Tibial nerve (tissue), 4 donors: Measurements from ENCODE around the gene CPB2. TPM values are rescaled to one million over a fixed set of nuclear protein-coding genes. Genes with fewer than 3 reads are reported as not detected.

Experiments
- DNase-seq, 2 donors: peaks; one replicate each; pipeline ENCODE4 v3.0.0-alpha.2; 2019; ENCODE audit warnings: low spot score in 2 of 2
- H3K27ac ChIP-seq, 4 donors: fragments of 200-600 bp; sonication (generic) in 3 of 4; one replicate each; pipeline ENCODE4 v1.5.1; 2017 to 2019; ENCODE audit warnings: mild to moderate bottlenecking in 1 of 4
- H3K27me3 ChIP-seq, 2 donors: fragments of 200-600 bp; sonication (generic) in 1 of 2; one replicate each; pipeline versions ENCODE4 v1.5.1 to v1.6.0; 2017 to 2019
- H3K36me3 ChIP-seq, 3 donors: fragments of 200-600 bp; sonication (generic); one replicate each; pipeline ENCODE4 v1.5.1; 2018 to 2019
- H3K4me1 ChIP-seq, 4 donors: fragments of 200-600 bp; sonication (generic) in 3 of 4; one replicate each; pipeline ENCODE4 v1.5.1; 2017 to 2019
- H3K4me3 ChIP-seq, 4 donors: fragments of 200-600 bp; sonication (generic) in 3 of 4; one replicate each; pipeline ENCODE4 v1.5.1; 2017 to 2019; ENCODE audit warnings: mild to moderate bottlenecking in 1 of 4, moderate library complexity in 1 of 4
- H3K9me3 ChIP-seq, 4 donors: fragments of 200-600 bp; sonication (generic) in 3 of 4; one replicate each; pipeline ENCODE4 v1.5.1; 2017 to 2019
- CTCF ChIP-seq, 5 experiments: fragments of 200-600 bp in 3 of 5; fragments of 450-650 bp in 2 of 5; sonication (generic) in 3 of 5; IDR thresholded peaks; one replicate each; pipeline ENCODE4 v1.5.1; 2016 to 2019; ENCODE audit warnings: antibody characterized with exemption in 5 of 5, mild to moderate bottlenecking in 3 of 5, moderate library complexity in 2 of 5
- EP300 ChIP-seq, 2 donors: sonication (generic); formaldehyde crosslinking; IDR thresholded peaks; one replicate each; pipeline ENCODE4 v1.6.1; 2017; ENCODE audit warnings: antibody characterized with exemption in 2 of 2, mild to moderate bottlenecking in 1 of 2
- POLR2A ChIP-seq, 2 donors: fragments of 450-650 bp; IDR thresholded peaks; one replicate each; pipeline ENCODE4 v1.6.1; 2017; ENCODE audit warnings: antibody characterized with exemption in 2 of 2, mild to moderate bottlenecking in 2 of 2, moderate library complexity in 2 of 2
- WGBS, 2 donors: methylation state at CpG; one replicate each; pipeline ENCODE4 v1.1.5; 2018; 5-methylcytosine and 5-hydroxymethylcytosine counted together
- total RNA-seq, 4 donors: library from RNA; depleted of rRNA; stranded (reverse); fragments of >200 nt; gene quantifications; one replicate each; pipeline ENCODE4 v1.1.0, GENCODE V29; 2016

Gene CPB2
- total RNA-seq, 4 donors from 2014 or later: not detected

GRCh38 chr13:46116653-46117502, 12.0 kb upstream of the CPB2 start:
- H3K4me3 ChIP-seq: no peak overlapping the region
- no peaks in the 10 kb centered on the region for H3K36me3 ChIP-seq
- WGBS, 2 donors: 70 to 77% methylated on average over 4 of the region's 4 CpGs
- H3K9me3 ChIP-seq: no peaks in the 10 kb centered on the region
- H3K4me1 ChIP-seq: no peaks in the 10 kb centered on the region
- DNase-seq: no peak
- H3K27me3 ChIP-seq: no peaks in the 10 kb centered on the region
- no peak for TF ChIP-seq EP300 (IDR thresholded peaks at IDR 0.05)
- no peak for TF ChIP-seq POLR2A (IDR thresholded peaks at IDR 0.05)
- TF ChIP-seq CTCF (IDR thresholded peaks at IDR 0.05): no peak
- H3K27ac ChIP-seq: no peak overlapping the region

GRCh38 chr13:46114613-46115012, 9.8 kb upstream of the CPB2 start:
- H3K9me3 ChIP-seq: no peaks in the 10 kb centered on the region
- 90 to 91% methylated on average over 9 of the region's 9 CpGs for WGBS, 2 donors
- DNase-seq: no peak

GRCh38 chr13:46113596-46113995, 8.8 kb upstream of the CPB2 start:
- Histone ChIP-seq H3K36me3 (no peaks in the 10 kb centered on the region), H3K4me3 (no peak overlapping the region), H3K4me1 (no peaks in the 10 kb centered on the region), H3K27ac (no peak overlapping the region), H3K27me3 (no peaks in the 10 kb centered on the region), H3K9me3 (no peaks in the 10 kb centered on the region)
- no peak for TF ChIP-seq EP300 (IDR thresholded peaks at IDR 0.05)
- TF ChIP-seq POLR2A (IDR thresholded peaks at IDR 0.05): no peak
- TF ChIP-seq CTCF (IDR thresholded peaks at IDR 0.05): no peak
- WGBS, 2 donors: 73 to 80% methylated on average over 2 of the region's 2 CpGs
- DNase-seq: no peak

More at GRCh38 chr13:46114613-46115012, 9.8 kb upstream of the CPB2 start:
- H3K4me1 ChIP-seq: no peaks in the 10 kb centered on the region
- H3K27ac ChIP-seq: no peak overlapping the region
- no peak for TF ChIP-seq POLR2A (IDR thresholded peaks at IDR 0.05)
- no peak for TF ChIP-seq CTCF (IDR thresholded peaks at IDR 0.05)
- TF ChIP-seq EP300 (IDR thresholded peaks at IDR 0.05): no peak
- H3K36me3 ChIP-seq: no peaks in the 10 kb centered on the region
- H3K27me3 ChIP-seq: no peaks in the 10 kb centered on the region
- H3K4me3 ChIP-seq: no peak overlapping the region

- H3K9me3 ChIP-seq: no peaks in the 10 kb centered on the region
Measured at GRCh38 chr13:46111151-46111550, 6.3 kb upstream of the CPB2 start.

More at GRCh38 chr13:46111151-46111550, 6.3 kb upstream of the CPB2 start:
- TF ChIP-seq CTCF (IDR thresholded peaks at IDR 0.05) (no peak), EP300 (IDR thresholded peaks at IDR 0.05) (no peak), POLR2A (IDR thresholded peaks at IDR 0.05) (no peak)
- Histone ChIP-seq H3K4me1 (no peaks in the 10 kb centered on the region), H3K36me3 (no peaks in the 10 kb centered on the region), H3K4me3 (no peak overlapping the region), H3K27me3 (no peaks in the 10 kb centered on the region), H3K27ac (no peak overlapping the region)
- no peak for DNase-seq
